Lower leg skin (tissue), 3 donors: ENCODE data around the gene ISY1.

Experiments
- CTCF ChIP-seq, 3 donors: fragments of 450-650 bp; IDR thresholded peaks; one replicate each; pipeline ENCODE4 v1.5.1; 2016; ENCODE audit warnings: antibody characterized with exemption in 3 of 3, mild to moderate bottlenecking in 3 of 3, moderate library complexity in 2 of 3
- POLR2A ChIP-seq, 2 donors: fragments of 450-650 bp; IDR thresholded peaks; one replicate each; pipeline ENCODE4 v1.6.1; 2016 to 2017; ENCODE audit warnings: antibody characterized with exemption in 2 of 2, mild to moderate bottlenecking in 1 of 2, moderate library complexity in 1 of 2

- TF ChIP-seq CTCF (IDR thresholded peaks at IDR 0.05) (no peak), POLR2A (IDR thresholded peaks at IDR 0.05) (no peak)
Measured at GRCh38 chr3:129114455-129114854, 46.4 kb downstream of the ISY1 start.
